ENCODE results near the gene AMIGO3. TPM values are rescaled to one million over a fixed set of nuclear protein-coding genes. Genes with fewer than 3 reads are reported as not detected.
"Not testable (repeated sequence)": the region's sequence is repeated elsewhere in the genome, so short reads cannot be mapped to it uniquely, and the experiment has no call there.

The AMIGO3 gene
- polyA plus RNA-seq, 1 donor: 4.8 TPM

DNA sequence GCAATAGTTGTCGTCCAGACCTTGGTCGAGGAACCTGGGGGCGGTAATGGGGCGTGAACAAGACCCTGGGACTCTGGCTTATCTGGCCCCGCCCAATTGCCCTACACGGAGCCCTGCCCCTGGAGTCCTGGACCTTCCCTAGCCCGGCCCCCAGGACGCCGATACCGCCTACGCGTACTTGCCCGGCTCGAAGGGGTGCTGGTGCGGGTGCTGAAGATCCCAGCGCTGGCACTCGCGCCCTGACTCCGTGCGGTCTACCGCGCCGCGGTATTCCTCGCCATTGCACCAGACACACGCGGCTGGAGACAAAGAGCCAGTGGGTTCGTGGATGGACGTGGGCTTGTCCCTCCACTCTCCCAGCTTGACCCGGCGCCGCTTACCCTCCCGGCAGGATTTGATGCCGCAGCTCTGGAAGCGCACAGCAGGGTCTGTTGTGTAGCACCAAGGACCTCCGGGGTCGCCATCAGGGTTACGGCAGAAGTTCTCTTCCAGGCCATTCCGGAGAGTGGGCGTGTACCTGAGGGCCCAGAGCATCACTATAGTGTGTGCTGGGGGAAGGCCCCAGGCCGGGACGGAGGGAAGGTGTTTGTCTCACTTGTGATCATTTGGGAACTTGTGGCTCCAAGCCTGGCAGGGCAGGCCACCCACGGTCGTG is 32.6 kb downstream of the AMIGO3 start:
- not testable (repeated sequence) for DNase-seq

DNA sequence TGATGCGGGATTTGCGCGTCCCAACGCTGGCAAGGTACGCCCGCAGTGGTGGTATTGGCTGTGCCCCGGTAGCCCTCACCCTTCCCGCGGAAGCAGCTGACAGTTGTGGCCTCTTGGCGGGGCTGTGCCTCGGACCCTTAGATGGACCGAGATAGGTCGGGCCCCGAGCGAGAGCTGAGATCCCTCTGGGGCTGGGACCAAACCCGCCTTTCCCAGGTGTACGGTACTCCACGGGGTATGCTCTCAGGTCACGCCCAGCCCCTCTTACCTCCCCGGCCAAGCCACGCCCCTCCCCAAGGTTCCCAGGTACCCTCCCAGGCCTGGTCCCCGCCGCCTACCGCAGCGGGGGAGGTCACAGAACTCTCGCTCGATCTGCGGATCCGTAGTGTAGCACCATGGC is 33.1 kb downstream of the AMIGO3 start:
- DNase-seq: not testable (repeated sequence)

DNA sequence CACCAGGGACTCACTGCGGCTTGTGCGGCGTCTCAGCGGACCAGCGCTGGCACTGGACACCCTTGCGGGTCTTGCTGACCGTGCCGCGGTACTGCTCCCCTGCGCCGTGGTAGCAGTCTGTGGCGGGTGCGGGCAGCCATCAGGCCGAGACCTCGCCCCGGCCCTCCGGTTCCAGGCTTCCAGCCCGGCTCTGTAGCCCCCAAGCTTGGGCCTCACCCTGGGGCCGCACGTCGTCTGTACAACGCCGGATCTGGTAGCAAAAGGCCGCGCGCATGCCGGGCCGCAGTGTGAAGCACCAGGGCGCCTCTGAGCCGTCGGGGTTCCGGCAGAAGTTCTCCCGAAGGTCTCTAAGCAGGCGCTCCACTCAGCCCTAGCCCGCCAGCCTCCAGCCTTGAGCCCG is 33.6 kb downstream of the AMIGO3 start:
- not testable (repeated sequence) for DNase-seq

DNA sequence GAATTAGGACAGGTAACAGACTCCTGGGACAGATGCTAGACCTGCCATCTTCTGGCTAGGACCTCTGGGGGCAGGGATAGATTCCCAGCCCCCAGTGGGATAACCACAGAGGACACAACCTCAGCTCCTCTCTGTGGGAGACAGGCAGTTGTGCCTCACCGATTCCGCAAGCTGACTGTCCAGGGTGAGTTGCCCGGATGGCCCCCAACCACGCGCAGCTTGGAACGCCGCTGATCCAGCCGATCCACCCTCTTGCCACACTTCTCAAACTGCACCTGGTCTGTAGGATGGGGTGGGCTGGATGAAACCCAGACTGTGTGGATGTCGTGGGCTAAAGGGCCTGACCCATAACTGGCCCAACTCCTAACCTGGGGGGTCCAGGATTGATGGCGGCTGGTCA is 34.4 kb downstream of the AMIGO3 start:
- DNase-seq: not testable (repeated sequence)

DNA sequence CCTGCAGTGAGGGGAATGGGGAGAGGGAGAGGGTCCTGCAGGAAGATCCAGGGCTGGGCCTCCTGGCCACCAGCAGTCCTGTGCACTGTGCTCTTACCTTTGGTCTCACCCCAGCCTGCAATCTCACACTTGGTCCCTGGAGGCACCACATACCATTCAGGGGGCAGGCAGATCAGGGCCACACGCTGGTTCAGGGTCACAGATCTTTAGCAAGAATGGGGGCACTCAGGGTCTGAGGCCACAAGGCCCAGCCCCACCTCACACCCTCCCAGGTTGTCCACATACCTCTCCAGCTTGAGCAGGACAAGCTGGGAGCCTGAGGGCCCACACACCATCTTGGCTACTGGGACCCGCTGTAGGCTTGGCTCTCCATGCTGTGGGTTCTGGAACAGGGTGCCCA is 35.0 kb downstream of the AMIGO3 start:
- not testable (repeated sequence) for DNase-seq

DNA sequence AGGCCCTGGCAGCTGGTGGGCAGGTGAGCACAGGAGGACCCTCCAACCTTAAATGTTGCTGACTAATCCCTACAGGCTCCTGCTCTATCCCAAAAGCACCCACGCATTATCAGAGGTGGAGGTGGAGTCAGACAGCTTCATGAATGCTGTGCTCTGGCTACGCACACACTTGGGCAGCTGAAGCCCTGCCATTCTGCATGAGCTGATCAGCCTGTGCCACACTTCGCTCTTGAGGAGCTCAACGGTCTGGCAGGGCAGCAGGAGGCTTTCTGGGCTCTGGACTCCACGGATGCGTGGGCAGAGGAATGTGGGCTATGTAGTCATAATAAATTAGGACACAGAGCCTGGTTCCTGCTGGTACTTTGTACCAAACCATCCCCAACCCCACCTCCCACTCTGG is 36.3 kb downstream of the AMIGO3 start:
- no peak for DNase-seq

DNA sequence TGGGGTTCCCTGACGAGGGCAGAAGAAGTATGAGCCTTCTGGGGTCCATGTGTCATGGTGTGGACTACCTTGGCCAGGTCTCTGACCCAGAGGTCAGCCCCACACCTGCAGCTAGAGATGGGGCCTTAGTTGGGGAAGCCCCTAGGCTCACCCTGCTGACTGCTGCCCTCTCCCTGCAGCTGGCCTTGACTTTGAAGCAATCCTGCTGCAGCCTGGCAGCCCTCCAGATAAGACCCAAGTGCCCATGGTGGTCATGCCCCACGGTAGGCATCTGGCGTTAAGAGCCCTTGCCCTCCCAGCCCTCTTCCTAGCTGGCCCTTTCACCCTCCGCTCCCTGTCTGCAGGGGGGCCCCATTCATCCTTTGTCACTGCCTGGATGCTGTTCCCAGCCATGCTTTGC is 37.9 kb downstream of the AMIGO3 start:
- no peak for DNase-seq

DNA sequence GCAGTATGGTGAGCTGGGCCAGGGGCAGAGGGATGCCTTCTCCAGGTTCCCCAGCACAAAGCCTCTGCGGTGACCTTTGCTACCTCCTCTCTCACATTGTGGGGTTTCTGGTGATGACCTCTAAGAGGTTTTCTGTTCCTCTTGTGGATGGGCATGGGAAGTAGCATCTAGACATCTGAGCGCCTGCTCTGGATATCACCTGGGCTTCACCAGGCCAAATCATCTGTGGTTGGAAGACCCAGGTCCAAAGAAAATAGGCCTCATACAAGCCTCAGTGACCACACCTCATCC is 38.3 kb downstream of the AMIGO3 start:
- DNase-seq: no peak

DNA sequence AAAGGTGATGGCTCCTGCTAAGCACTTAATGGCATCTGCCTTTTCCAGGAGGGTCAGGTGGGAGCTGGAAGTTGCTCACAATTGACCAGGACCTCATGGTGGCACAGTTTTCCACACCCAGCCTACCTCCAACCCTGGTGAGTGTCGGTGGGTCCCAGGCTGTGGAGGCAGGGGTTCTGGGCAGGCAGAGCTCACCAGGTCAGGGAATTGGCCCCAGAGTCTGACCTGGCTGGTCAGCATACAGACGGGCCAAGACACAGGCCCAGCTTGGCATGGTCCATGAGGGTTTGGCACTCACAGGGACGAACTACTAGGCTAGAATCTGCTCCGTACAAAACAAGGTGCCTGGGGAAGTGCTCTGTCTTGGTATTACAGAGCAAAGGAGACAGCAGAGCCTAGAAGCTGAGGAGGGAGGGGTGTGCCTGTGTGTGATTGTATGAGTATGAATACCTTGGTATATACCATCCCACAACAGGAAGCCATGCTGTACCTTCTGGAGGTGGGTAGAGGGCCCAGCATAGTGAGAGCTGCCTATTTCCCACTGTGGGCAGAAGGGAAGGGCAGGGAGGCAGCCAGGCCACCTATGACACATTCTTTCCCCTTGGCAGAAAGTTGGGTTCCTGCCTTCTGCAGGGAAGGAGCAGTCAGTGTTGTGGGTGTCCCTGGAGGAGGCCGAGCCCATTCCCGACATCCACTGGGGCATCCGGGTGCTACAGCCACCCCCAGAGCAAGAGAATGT is 38.8 kb downstream of the AMIGO3 start:
- no peak for DNase-seq

DNA sequence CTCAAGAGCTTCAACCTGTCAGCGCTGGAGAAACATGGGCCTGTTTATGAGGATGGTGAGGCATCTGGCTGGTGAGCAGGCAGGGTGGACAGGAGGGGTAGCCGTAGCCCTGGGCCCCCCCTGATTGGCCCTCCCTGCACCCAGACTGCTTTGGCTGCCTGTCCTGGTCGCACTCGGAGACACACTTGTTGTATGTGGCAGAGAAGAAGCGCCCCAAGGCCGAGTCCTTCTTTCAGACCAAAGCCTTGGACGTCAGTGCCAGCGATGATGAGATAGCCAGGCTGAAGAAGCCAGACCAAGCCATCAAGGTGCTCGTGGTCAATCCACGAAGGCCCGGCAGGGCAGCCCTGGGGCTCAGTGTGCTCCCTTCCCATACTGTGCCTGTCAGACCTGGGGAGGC is 43.6 kb downstream of the AMIGO3 start:
- no peak for DNase-seq

DNA sequence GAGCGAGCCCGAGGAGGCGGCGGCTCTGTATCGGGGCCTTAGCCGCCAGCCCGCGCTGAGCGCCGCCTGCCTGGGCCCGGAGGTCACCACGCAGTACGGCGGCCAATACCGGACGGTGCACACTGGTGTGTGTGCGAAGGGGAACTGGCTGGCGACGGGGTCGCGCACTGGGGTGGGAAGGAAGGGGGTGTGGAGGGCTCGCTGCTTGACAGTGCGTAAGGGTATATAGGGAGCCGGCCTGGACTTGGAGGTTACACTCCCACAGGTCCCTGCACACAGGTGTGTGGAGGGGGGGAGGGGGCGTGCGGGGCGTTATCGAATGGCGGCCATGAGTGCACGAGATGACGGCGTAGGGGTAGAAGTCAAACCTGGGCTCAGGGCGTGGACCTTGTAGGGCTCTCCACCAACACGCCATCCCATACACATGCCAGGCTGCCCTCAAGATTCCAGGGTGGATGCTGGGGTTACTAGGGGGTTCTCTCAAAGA is 44.9 kb downstream of the AMIGO3 start:
- DNase-seq: no peak

DNA sequence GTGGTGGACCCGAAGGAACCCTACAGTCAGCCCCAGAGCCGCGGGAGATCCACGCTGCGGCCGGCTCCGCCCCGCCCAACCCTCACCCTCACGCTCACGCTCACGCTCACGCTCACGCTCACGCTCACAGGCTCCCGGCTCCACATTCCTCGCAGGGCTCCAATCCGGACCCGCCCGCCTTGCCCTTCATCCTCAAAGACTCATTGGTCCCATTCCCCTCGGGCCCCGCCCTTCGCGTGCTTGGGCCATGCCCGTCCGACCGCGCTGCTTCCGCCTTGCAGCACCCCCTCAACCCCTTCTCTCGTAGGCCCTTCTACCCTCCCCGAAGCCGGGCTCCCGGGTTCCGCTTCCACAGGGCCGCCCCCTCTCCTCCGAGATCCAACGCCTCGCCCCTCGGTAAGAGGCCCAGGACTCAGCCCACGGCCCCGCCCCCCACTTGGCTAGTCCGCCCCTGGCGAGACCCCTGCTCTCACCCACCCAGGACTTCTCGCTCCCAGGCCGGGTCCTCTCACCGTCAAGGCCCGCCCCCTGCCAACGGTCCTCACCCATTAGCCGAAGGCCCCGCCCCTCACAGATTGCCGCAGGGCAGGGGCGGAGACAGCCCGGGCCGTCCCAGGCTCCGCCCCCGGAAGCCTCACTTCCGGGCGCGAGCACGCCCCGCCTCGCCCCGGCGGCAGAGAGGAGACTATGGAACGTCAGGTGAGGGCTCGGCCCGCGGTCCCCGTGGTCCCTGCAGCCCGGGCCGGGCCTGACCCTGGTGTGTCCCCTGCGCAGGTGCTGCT is 45.6 kb downstream of the AMIGO3 start, which contains the start of gene APEH:
Gene APEH (plus strand): TSS at position 637 of the 782 bp plus-strand sequence. CDS start 51 bp downstream, at position 688.
- peak; percentile 92 for DNase-seq

DNA sequence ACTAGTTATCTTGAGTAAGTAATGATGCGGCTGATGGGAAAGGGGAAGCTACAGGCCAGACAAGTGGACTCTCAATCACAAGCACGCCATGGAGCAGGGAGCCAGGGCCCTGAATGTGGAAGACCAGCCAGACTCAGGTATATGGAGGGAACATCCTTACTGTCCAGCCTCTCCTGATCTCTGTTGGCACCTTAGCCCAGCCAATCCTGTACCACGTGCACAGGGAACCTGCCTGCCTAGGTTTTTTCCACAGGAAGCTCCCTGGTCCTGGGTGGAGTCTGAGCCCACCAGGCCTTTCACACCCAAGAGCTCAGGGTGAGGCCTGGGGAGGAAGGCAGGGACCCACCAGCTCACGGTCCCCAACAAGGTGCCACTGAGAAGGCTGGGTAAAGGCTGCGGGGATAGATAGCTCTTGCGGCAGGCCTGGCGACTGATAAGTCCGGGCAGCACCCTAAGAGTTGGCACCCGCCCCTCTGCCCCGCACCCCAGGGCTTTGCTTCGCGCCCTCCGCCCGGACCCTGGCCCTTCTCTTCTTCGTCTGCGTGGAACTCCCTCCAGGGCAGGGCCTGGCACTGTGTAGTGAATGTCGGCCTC is 46.3 kb downstream of the AMIGO3 start:
- no peak for DNase-seq

DNA sequence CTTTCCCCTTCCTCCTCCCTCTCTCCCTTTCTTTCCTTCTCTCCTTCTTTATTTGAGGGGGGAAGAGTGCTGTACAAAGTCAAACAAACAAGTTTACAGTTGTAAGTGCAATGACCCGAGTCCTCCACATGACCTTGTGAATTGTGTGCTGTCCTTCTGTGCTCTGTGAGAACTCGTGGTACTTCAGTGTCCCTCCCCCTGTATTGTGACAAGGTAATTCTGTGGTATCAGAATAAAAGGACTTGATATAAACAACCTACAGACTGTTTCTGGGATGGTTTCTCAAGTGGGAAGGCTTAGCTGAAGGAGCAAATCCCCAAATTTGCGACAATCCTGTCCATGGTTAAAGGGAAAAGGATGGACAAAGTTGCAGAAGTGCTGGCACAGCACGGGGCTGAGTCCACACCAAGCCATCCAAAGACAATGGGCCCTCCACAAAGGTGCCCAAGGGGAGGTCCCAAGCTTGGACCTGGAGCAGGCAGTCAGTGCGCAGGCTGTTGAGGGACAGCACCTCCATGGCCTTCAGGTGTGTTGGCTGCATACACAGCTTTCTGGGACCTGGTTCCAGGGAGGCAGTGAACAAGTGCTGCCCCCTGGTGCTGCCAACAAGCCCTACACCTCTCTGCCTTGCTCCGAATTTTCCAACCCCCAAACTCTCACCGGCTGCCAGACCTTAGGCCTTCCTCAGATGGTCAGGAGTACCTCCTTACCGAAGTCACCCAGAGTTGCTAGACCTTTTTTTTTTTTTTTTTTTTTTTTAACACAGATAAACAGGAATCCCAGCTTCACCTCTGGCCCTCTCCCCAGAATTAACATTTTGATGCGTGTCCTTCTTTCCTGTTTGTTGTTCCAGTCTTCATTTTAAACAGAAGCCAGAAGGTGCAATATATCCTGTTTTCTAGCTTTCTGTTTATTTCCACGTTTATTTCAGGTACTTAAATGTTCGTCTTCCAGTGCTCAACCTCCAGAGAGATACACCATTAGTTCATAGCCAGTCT is 47.9 kb downstream of the AMIGO3 start:
- DNase-seq: peak; percentile 61

DNA sequence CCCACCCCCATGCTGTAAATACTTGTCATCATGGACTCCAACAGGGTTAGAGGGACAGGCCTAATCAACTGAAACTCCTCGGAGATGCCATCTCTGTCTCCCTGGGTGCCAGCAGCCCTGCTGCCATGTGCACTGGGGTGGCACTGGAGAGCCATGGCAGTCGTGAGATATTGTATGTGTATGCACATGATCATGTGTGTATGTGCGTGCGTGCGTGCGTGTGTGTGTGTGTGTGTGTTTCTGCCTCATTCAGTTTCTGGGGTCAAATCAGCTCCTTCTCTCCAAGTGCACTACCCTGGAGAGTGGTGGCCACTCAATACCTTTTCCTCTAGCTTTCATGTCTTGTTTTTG is 48.6 kb downstream of the AMIGO3 start:
- no peak for DNase-seq

DNA sequence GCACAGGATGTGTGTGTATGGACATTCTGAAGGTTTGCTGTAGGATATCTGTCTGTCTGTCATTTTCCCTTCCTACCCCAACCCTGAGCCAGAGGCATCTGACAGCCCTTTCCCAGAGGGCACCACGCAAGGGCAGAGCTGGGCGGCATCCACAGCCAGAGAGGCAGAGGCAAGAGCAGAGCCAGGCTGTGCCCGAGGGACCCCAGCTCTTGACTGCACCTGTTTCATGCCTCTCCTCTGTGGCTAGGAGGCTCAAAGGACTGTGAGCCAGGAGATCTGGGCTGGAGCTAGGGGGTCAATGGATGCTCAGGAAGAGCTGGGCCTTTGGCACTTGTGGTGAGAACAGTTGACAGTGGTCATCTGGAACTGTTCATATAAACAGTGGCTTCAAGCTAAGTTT is 50.1 kb downstream of the AMIGO3 start:
- DNase-seq: no peak

DNA sequence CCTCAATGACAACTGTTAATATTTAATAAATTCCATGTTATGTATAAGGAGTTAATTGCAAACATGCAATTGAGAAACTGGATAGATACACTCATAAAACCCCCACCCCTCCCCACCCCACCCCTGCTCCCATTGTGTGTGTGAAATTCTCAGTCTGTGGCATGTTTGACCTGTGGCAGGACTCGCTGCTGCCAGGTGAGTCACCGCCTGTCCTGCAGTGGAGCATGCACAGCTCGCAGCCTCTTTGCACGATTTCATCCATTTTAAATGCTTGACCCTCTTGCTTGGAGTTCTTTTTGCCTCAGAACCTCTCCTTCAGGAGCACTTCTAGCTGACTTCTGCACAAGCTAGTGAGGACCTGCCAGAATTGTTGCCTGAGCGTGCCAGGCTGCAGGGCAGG is 50.6 kb downstream of the AMIGO3 start:
- DNase-seq: no peak

DNA sequence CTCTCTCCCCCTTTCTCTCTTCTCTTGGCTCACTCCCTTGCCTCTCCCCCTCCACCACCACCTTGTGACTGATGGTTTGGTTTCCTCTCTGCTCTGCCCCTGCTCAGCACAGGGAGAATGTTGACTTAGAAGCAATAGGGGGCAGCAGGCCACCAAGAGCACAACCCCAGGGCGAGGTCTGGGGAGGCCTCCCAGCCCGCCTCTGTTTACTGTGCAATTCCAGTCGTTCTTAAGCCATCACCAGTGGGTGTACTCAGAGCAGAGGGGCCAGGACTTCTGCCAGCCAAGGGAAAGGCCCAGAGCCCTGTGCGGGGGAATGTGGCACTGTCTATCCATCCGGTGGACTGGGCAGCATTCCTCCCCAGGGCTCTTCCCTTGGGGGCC is 51.1 kb downstream of the AMIGO3 start:
- DNase-seq: no peak

DNA sequence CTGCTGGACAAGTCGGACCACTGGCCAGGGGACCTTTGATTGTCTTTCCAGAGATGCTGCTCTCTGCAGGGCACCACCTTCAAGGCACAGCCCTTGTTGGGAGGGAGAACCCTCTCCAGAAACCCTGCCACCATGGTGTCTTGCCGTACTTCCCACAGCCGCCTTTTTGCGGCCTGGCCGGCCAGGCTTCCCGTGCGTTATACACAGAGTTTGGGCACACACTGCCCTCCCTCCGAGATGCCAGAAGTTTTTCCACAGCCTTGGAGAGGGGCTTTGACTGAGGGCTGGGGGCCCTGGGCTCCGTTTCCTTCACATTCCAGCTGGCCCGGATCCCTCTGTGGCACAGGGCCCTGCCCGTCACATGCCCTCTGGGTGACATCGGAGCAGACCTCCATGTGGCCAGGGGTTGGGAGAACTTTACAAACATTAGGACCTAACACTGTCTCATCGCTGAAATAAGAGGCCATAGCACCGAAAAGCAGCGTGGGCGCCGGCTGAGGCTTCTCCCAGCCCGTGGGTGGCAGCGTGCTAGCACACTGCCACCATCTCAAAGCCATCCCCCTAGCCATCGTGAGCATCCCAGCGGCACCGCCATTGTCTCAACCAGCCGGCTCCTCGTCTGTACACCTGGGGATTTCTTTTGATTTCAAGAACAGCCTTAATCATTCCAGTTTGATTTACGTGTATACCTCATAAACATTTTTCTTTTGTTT is 51.6 kb downstream of the AMIGO3 start:
- no peak for DNase-seq
